ENCODE measurements around the gene KCNH1. TPM values are rescaled to one million over a fixed set of nuclear protein-coding genes. Genes with fewer than 3 reads are reported as not detected.

KCNH1 gene
- total and polyA plus RNA-seq, 7 donors, result 0.10 to 0.22 (median 0.17) TPM

- DNase-seq, result no peak
- Histone ChIP-seq H3K4me1 (no peaks in the 10 kb centered on the region), H3K9me3 (no peaks in the 10 kb centered on the region), H3K27me3 (ENCODE audit: insufficient read depth in 3 of 3, low read length in 2 of 3) (no peaks in the 10 kb centered on the region), H3K36me3 (ENCODE audit: insufficient read depth in 1 of 2, low read depth in 1 of 2) (no peaks in the 10 kb centered on the region), H3K4me3 (no peak overlapping the region), H3K27ac (no peak overlapping the region)
- no peak for TF ChIP-seq CTCF (IDR thresholded peaks at IDR 0.05)
- WGBS, 3 donors, result 65 to 74% (median 73%) methylated on average over 4 of the region's 4 CpGs
- intact Hi-C loops (cut with DNase I), result no loop called here
- no peak for ATAC-seq
Observed at GRCh38 chr1:210769473-210769872, 364.5 kb downstream of the KCNH1 start.

GRCh38 chr1:210764536-210764935, 369.4 kb downstream of the KCNH1 start:
- no peak for ATAC-seq

GRCh38 chr1:210758761-210759160, 375.2 kb downstream of the KCNH1 start:
- Histone ChIP-seq H3K4me3 (no peak overlapping the region), H3K27ac (no peak overlapping the region), H3K36me3 (ENCODE audit: insufficient read depth in 1 of 2, low read depth in 1 of 2) (no peaks in the 10 kb centered on the region), H3K27me3 (ENCODE audit: insufficient read depth in 3 of 3, low read length in 2 of 3) (no peaks in the 10 kb centered on the region), H3K4me1 (no peaks in the 10 kb centered on the region), H3K9me3 (peaks cover 5% of the 10 kb centered on the region)
- no peak for TF ChIP-seq CTCF (IDR thresholded peaks at IDR 0.05)
- DNase-seq (no peak), ATAC-seq (no peak)
- WGBS, 3 donors, result 26 to 38% (median 36%) methylated on average over 4 of the region's 4 CpGs
- intact Hi-C loops (cut with DNase I), result no loop called here

More at GRCh38 chr1:210764536-210764935, 369.4 kb downstream of the KCNH1 start:
- no peaks in the 10 kb centered on the region for H3K27me3 ChIP-seq (ENCODE audit: insufficient read depth in 3 of 3, low read length in 2 of 3)
- intact Hi-C loops (cut with DNase I), result no loop called here
- H3K36me3 ChIP-seq (ENCODE audit: insufficient read depth in 1 of 2, low read depth in 1 of 2), result no peaks in the 10 kb centered on the region
- H3K27ac ChIP-seq, result no peak overlapping the region
- TF ChIP-seq CTCF (IDR thresholded peaks at IDR 0.05), result no peak
- WGBS, 3 donors, result 27 to 34% (median 31%) methylated on average over 2 of the region's 2 CpGs
- no peak for DNase-seq
- H3K9me3 ChIP-seq, result peaks cover 3% of the 10 kb centered on the region
- H3K4me3 ChIP-seq, result no peak overlapping the region
- no peaks in the 10 kb centered on the region for H3K4me1 ChIP-seq

GRCh38 chr1:210758261-210758660, 375.7 kb downstream of the KCNH1 start:
- Histone ChIP-seq H3K36me3 (ENCODE audit: insufficient read depth in 1 of 2, low read depth in 1 of 2) (no peaks in the 10 kb centered on the region), H3K27me3 (ENCODE audit: insufficient read depth in 3 of 3, low read length in 2 of 3) (no peaks in the 10 kb centered on the region), H3K4me1 (no peaks in the 10 kb centered on the region), H3K9me3 (peaks cover 5% of the 10 kb centered on the region), H3K27ac (no peak overlapping the region), H3K4me3 (no peak overlapping the region)
- intact Hi-C loops (cut with DNase I), result no loop called here
- TF ChIP-seq CTCF (IDR thresholded peaks at IDR 0.05), result no peak
- 45 to 83% (median 69%) methylated on average over 1 of the region's 1 CpG for WGBS, 3 donors
- no peak for DNase-seq
- ATAC-seq, result no peak

- H3K4me3 ChIP-seq, result no peak overlapping the region
- H3K9me3 ChIP-seq, result peaks cover 5% of the 10 kb centered on the region
- H3K4me1 ChIP-seq, result no peaks in the 10 kb centered on the region
- H3K27ac ChIP-seq, result no peak overlapping the region
- no peaks in the 10 kb centered on the region for H3K36me3 ChIP-seq (ENCODE audit: insufficient read depth in 1 of 2, low read depth in 1 of 2)
- H3K27me3 ChIP-seq (ENCODE audit: insufficient read depth in 3 of 3, low read length in 2 of 3), result no peaks in the 10 kb centered on the region
- no peak for ATAC-seq
- intact Hi-C loops (cut with DNase I), result no loop called here
- no peak for DNase-seq
- WGBS, 3 donors, result 68 to 80% (median 71%) methylated on average over 1 of the region's 1 CpG
- TF ChIP-seq CTCF (IDR thresholded peaks at IDR 0.05), result no peak
Observed at GRCh38 chr1:210757677-210758076, 376.3 kb downstream of the KCNH1 start.

Measured in psoas muscle (tissue), 8 donors.